ENCODE data around the gene C16orf74.

Gene C16orf74

GRCh38 chr16:85707528-85708095 is 43.3 kb downstream of the C16orf74 start:
- peaks cover 24% of the 10 kb centered on the region for H3K27me3 Mint-ChIP-seq (ENCODE audit: low read depth, poor library complexity)
- no peak overlapping the region for H3K4me3 Mint-ChIP-seq
- peaks cover 32% of the 10 kb centered on the region for H3K4me1 Mint-ChIP-seq
- DNase-seq: no peak
- TF ChIP-seq CTCF (IDR thresholded peaks at IDR 0.05): no peak
- H3K36me3 Mint-ChIP-seq (ENCODE audit: low read depth): peaks cover 4% of the 10 kb centered on the region
- peaks cover 6% of the 10 kb centered on the region for H3K9me3 Mint-ChIP-seq
- H3K27ac Mint-ChIP-seq: no peak overlapping the region

DNA sequence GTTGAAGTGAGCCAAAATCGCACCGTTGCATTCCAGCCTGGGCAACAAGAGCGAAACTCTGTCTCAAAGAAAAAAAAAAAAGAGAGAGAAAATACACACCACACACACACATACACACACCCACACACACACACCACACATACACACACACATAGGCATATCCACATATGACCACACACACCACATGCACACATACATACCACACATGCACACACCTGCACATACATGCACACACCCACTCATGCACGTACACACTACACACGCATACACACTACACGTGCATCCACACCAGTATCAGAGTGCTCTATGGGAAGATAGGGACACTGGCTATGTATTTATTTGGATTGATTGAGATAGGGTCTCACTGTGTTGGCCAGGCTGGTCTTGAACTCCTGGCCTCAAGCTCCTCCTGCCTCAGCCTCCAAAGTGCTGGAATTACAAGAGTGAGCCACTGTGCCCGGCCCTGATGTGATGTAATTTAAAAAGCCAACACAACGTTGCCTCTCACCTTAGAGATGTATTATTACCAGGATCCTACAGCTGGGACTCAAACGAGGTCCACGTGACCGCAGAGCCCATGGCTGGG is 44.4 kb downstream of the C16orf74 start:
- Mint-ChIP-seq H3K27me3 (ENCODE audit: low read depth, poor library complexity) (peaks cover 31% of the 10 kb centered on the region), H3K9me3 (no peaks in the 10 kb centered on the region), H3K27ac (no peak overlapping the region), H3K4me3 (no peak overlapping the region), H3K4me1 (peaks cover 25% of the 10 kb centered on the region), H3K36me3 (ENCODE audit: low read depth) (peaks cover 4% of the 10 kb centered on the region)
- no peak for DNase-seq
- no peak for TF ChIP-seq CTCF (IDR thresholded peaks at IDR 0.05)

GRCh38 chr16:85704900-85705846 is 45.7 kb downstream of the C16orf74 start:
- Mint-ChIP-seq H3K4me1 (peaks cover 17% of the 10 kb centered on the region), H3K9me3 (no peaks in the 10 kb centered on the region), H3K36me3 (ENCODE audit: low read depth) (peaks cover 4% of the 10 kb centered on the region), H3K4me3 (no peak overlapping the region), H3K27ac (no peak overlapping the region), H3K27me3 (ENCODE audit: low read depth, poor library complexity) (peaks cover 28% of the 10 kb centered on the region)
- no peak for TF ChIP-seq CTCF (IDR thresholded peaks at IDR 0.05)
- no peak for DNase-seq

- Mint-ChIP-seq H3K36me3 (ENCODE audit: low read depth) (peaks cover 4% of the 10 kb centered on the region), H3K4me3 (no peak overlapping the region), H3K27me3 (ENCODE audit: low read depth, poor library complexity) (peaks cover 34% of the 10 kb centered on the region), H3K4me1 (peaks cover 8% of the 10 kb centered on the region), H3K9me3 (no peaks in the 10 kb centered on the region), H3K27ac (no peak overlapping the region)
- no peak for TF ChIP-seq CTCF (IDR thresholded peaks at IDR 0.05)
- no peak for DNase-seq
Observed at GRCh38 chr16:85704011-85704410, 46.9 kb downstream of the C16orf74 start.

DNA sequence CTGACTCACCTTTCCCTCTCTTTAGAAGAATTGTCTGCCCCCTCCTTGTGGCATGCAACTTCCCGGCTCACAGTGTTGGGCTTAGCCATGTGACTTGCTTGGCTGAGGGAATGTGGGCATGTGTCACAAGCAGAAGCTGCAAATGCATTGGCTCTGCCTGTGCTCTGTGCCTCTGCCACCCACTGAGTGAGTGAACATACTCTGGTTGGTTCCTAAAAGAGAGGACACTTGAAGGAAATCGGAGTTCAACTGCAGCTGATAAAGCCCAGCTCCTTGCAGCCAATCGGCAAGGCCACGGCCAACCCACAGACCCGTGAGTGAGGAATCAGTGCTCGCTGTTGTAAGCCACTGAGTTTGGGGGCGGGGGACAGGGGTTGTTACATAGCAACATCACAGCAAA is 51.3 kb downstream of the C16orf74 start:
- Mint-ChIP-seq H3K9me3 (no peaks in the 10 kb centered on the region), H3K27ac (no peak overlapping the region), H3K4me1 (no peaks in the 10 kb centered on the region), H3K4me3 (no peak overlapping the region), H3K27me3 (ENCODE audit: low read depth, poor library complexity) (peaks cover 50% of the 10 kb centered on the region), H3K36me3 (ENCODE audit: low read depth) (no peaks in the 10 kb centered on the region)
- TF ChIP-seq CTCF (IDR thresholded peaks at IDR 0.05): no peak
- DNase-seq: no peak

Data from nephron progenitor cell (in vitro differentiated cells).